Stimulated activated naive B cell treated with anti-CD40 and anti-IgM and Interleukin-4, amounts not matched to agents 10 μg/mL and 1 μg/mL and 100 μg/mL, for 72 hours (primary cell): ENCODE measurements around the gene PPFIA2.

Experiments used
- ATAC-seq, 2 donors: fragments of 150-1000 bp; cut with Tn5 transposase; replicated peaks; 2 replicates each; pipeline ENCODE4 v1.10.0; 2021; ENCODE audit warnings: moderate library complexity in 1 of 2
- DNase-seq: peaks from one replicate; pipeline ENCODE4 v3.0.0; 2021
- H3K27ac Mint-ChIP-seq: one replicate; pipeline ENCODE4 v1.8.0; 2022; ENCODE audit warnings: mild to moderate bottlenecking, mixed read lengths
- H3K27me3 Mint-ChIP-seq, 2 donors: one replicate each; pipeline ENCODE4 v1.8.0; 2022; ENCODE audit warnings: mixed read lengths in 2 of 2
- H3K36me3 Mint-ChIP-seq, 2 donors: one replicate each; pipeline ENCODE4 v1.8.0; 2022; ENCODE audit warnings: mixed read lengths in 2 of 2, mild to moderate bottlenecking in 1 of 2
- H3K4me1 Mint-ChIP-seq, 2 donors: one replicate each; pipeline ENCODE4 v1.8.0; 2022; ENCODE audit warnings: mixed read lengths in 2 of 2, mild to moderate bottlenecking in 1 of 2
- H3K4me3 Mint-ChIP-seq, 2 donors: one replicate each; pipeline ENCODE4 v1.8.0; 2022; ENCODE audit warnings: mild to moderate bottlenecking in 2 of 2, mixed read lengths in 2 of 2, moderate library complexity in 1 of 2
- H3K9me3 Mint-ChIP-seq, 2 donors: one replicate each; pipeline ENCODE4 v1.8.0; 2022; ENCODE audit warnings: mixed read lengths in 2 of 2, mild to moderate bottlenecking in 1 of 2

PPFIA2 gene

DNA sequence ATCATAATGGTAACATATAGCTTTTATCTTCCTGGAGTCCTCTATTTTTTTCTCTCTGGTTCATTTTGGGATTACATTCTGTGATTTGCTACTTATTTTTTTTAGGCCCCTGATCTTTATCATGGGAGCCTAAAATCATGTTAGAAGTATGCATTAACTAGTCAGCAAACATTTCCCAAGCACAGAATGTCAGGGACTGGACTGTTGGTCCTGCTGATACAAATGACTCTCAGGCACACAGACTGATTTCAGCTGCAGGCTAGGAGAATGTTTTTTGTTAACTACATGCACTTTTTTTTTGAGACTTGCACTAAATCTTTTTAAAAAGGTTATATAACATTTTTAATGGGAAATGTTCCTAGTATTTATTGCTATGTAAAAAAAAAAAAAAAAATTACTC is 550.1 kb downstream of the PPFIA2 start:
- no peaks in the 10 kb centered on the region for H3K27me3 Mint-ChIP-seq
- no peak for DNase-seq
- no peaks in the 10 kb centered on the region for H3K9me3 Mint-ChIP-seq
- H3K4me3 Mint-ChIP-seq: no peak overlapping the region
- no peaks in the 10 kb centered on the region for H3K4me1 Mint-ChIP-seq
- ATAC-seq: no peak
- H3K36me3 Mint-ChIP-seq: no peaks in the 10 kb centered on the region
- no peak overlapping the region for H3K27ac Mint-ChIP-seq

- Mint-ChIP-seq H3K27ac (no peak overlapping the region), H3K4me1 (no peaks in the 10 kb centered on the region), H3K4me3 (no peak overlapping the region), H3K9me3 (no peaks in the 10 kb centered on the region), H3K36me3 (no peaks in the 10 kb centered on the region), H3K27me3 (no peaks in the 10 kb centered on the region)
- DNase-seq: no peak
- ATAC-seq: no peak
Measured at GRCh38 chr12:81208187-81208911, 550.8 kb downstream of the PPFIA2 start.
